IMR-90 (cell line): ENCODE data around the gene MMRN1. TPM values are rescaled to one million over a fixed set of nuclear protein-coding genes. Genes with fewer than 3 reads are reported as not detected.

Experiments used
- ATAC-seq: fragments of 200-7000 bp; cut with Tn5 transposase; 2 replicates; pipeline ENCODE4 v1.9.1; 2020; ENCODE audit warnings: low read depth, mild to moderate bottlenecking, moderate library complexity
- BruUV-seq: library from RNA; stranded (reverse); fragments of 400-500 nt; replicated peaks from 2 replicates; lab custom pipeline; 2021; lab: Mats Ljungman, UMichigan
- CTCF ChIA-PET: fragments of 300-600 bp; formaldehyde crosslinking; extraction: SDS; loops from one replicate; lab custom pipeline; 2021; ENCODE audit warnings: antibody characterized with exemption; lab: Yijun Ruan, JAX
- POLR2A ChIA-PET: fragments of 300-600 bp; sonication (Branson Sonifier 250); formaldehyde crosslinking; loops from one replicate; lab custom pipeline; 2022; ENCODE audit warnings: antibody characterized with exemption; ENCODE audit not compliant: unreplicated experiment; lab: Charles Lee
- DNase-seq: peaks from one replicate; pipeline ENCODE4 v3.0.0; 2013
- H2AFZ ChIP-seq: replicated peaks from 2 replicates; pipeline ENCODE3; 2013; ENCODE audit warnings: low read length, mild to moderate bottlenecking; ENCODE audit not compliant: poor library complexity
- H2AK5ac ChIP-seq: 2 replicates; pipeline ENCODE4 v1.6.1; 2013; ENCODE audit warnings: low read depth, low read length, inconsistent platforms
- H2AK9ac ChIP-seq: replicated peaks from 2 replicates; pipeline ENCODE3; 2013; ENCODE audit warnings: mild to moderate bottlenecking, low read depth, low read length, moderate library complexity; ENCODE audit not compliant: poor library complexity
- H2BK120ac ChIP-seq: 2 replicates; pipeline ENCODE4 v1.6.1; 2013; ENCODE audit warnings: low read depth, low read length, inconsistent platforms
- H2BK15ac ChIP-seq: 3 replicates; pipeline ENCODE4 v1.6.1; 2013; ENCODE audit warnings: low read depth, low read length, inconsistent platforms
- H2BK20ac ChIP-seq: 2 replicates; pipeline ENCODE4 v1.6.1; 2013; ENCODE audit warnings: low read depth, mild to moderate bottlenecking, inconsistent platforms, low read length, moderate library complexity
- H2BK5ac ChIP-seq: 2 replicates; pipeline ENCODE4 v1.6.1; 2013; ENCODE audit warnings: mild to moderate bottlenecking, low read depth, low read length, inconsistent platforms; ENCODE audit not compliant: poor library complexity, severe bottlenecking
- H3K14ac ChIP-seq: replicated peaks from 2 replicates; pipeline ENCODE4 v1.6.1; 2013; ENCODE audit warnings: low read depth, low read length, inconsistent platforms
- H3K18ac ChIP-seq: 2 replicates; pipeline ENCODE4 v1.6.1; 2013; ENCODE audit warnings: low read depth, low read length, control low read depth
- H3K23ac ChIP-seq: 2 replicates; pipeline ENCODE4 v1.6.1; 2013; ENCODE audit warnings: low read depth, low read length, inconsistent platforms
- H3K27ac ChIP-seq: 2 replicates; pipeline ENCODE4 v1.5.1; 2013; ENCODE audit warnings: mild to moderate bottlenecking, control low read depth, low read length; ENCODE audit not compliant: insufficient read depth
- H3K27me3 ChIP-seq: 2 replicates; pipeline ENCODE4 v1.6.1; 2013; ENCODE audit warnings: low read length; ENCODE audit not compliant: control insufficient read depth, insufficient read depth
- H3K36me3 ChIP-seq: 2 replicates; pipeline ENCODE4 v1.6.1; 2013; ENCODE audit warnings: low read length, mixed read lengths; ENCODE audit not compliant: control insufficient read depth, insufficient read depth
- H3K4ac ChIP-seq: 2 replicates; pipeline ENCODE4 v1.6.1; 2013; ENCODE audit warnings: low read depth, low read length, inconsistent platforms
- H3K4me1 ChIP-seq: 2 replicates; pipeline ENCODE4 v1.6.1; 2013; ENCODE audit warnings: low read length, mixed read lengths; ENCODE audit not compliant: control insufficient read depth, insufficient read depth
- H3K4me2 ChIP-seq: 2 replicates; pipeline ENCODE4 v1.6.1; 2013; ENCODE audit warnings: low read depth, mild to moderate bottlenecking, control low read depth, low read length, moderate library complexity
- H3K4me3 ChIP-seq: 2 replicates; pipeline ENCODE4 v1.5.1; 2013; ENCODE audit warnings: low read depth, mild to moderate bottlenecking, control low read depth, low read length, moderate library complexity; ENCODE audit not compliant: insufficient read depth
- H3K56ac ChIP-seq: 2 replicates; pipeline ENCODE4 v1.6.1; 2013; ENCODE audit warnings: low read length, inconsistent platforms; ENCODE audit not compliant: insufficient read depth; ENCODE audit errors: extremely low read depth
- H3K79me1 ChIP-seq, 2 experiments: 2 replicates each; pipeline ENCODE4 v1.6.1; 2013; ENCODE audit warnings: low read length in 2 of 2, inconsistent platforms in 1 of 2, low read depth in 1 of 2
- H3K9ac ChIP-seq: 2 replicates; pipeline ENCODE4 v1.6.1; 2013; ENCODE audit warnings: low read depth, low read length, control low read depth
- H3K9me1 ChIP-seq: 2 replicates; pipeline ENCODE4 v1.6.1; 2013; ENCODE audit warnings: low read length, inconsistent platforms; ENCODE audit not compliant: insufficient read depth
- H3K9me3 ChIP-seq: 2 replicates; pipeline ENCODE4 v1.6.1; 2013; ENCODE audit warnings: low read length; ENCODE audit not compliant: control insufficient read depth, insufficient read depth
- H4K20me1 ChIP-seq: 2 replicates; pipeline ENCODE4 v1.6.1; 2013; ENCODE audit warnings: low read length, inconsistent platforms; ENCODE audit not compliant: insufficient read depth
- H4K5ac ChIP-seq: 2 replicates; pipeline ENCODE4 v1.6.1; 2013; ENCODE audit warnings: mild to moderate bottlenecking, low read depth, low read length, control low read depth
- H4K8ac ChIP-seq, 2 experiments: 2 replicates each; pipeline ENCODE4 v1.6.1; 2013; ENCODE audit warnings: low read depth in 2 of 2, low read length in 2 of 2, control low read depth in 1 of 2, inconsistent platforms in 1 of 2
- H4K91ac ChIP-seq: 2 replicates; pipeline ENCODE4 v1.6.1; 2013; ENCODE audit warnings: low read depth, low read length, inconsistent platforms; ENCODE audit not compliant: insufficient read depth
- CEBPB ChIP-seq: IDR thresholded peaks from 2 replicates; pipeline ENCODE4 v1.6.1; 2012; ENCODE audit warnings: low read depth, low read length, improper control_type of control experiment
- MAFK ChIP-seq: IDR thresholded peaks from 2 replicates; pipeline ENCODE4 v1.6.1; 2012; ENCODE audit warnings: low read depth, low read length, improper control_type of control experiment
- POLR2A ChIP-seq: IDR thresholded peaks from 2 replicates; pipeline ENCODE4 v1.6.1; 2012; ENCODE audit warnings: mild to moderate bottlenecking, low read depth, low read length
- RAD21 ChIP-seq: IDR thresholded peaks from 2 replicates; pipeline ENCODE4 v1.6.1; 2012; ENCODE audit warnings: low read length, improper control_type of control experiment
- RFX5 ChIP-seq: IDR thresholded peaks from 2 replicates; pipeline ENCODE4 v1.8.0; 2012; ENCODE audit warnings: low read depth, mild to moderate bottlenecking, low read length, moderate library complexity
- WGBS, 2 experiments: methylation state at CpG; one replicate each; pipeline versions ENCODE4 v1.1.5 to v1.1.7; 2013; ENCODE audit warnings: missing lambda C conversion rate in 2 of 2; ENCODE audit not compliant: insufficient read length in 1 of 2; ENCODE audit errors: extremely low coverage in 2 of 2; 5-methylcytosine and 5-hydroxymethylcytosine counted together
- dilution Hi-C: fragments of 300-500 bp; cut with HindIII; formaldehyde crosslinking; loops from one replicate; pipeline ENCODE4 v1.14.3; 2018; ENCODE audit warnings: low sequenced_read_pairs; ENCODE audit not compliant: unreplicated experiment
- in situ Hi-C: fragments of 300-500 bp; cut with MboI; formaldehyde crosslinking; loops from 3 replicates; pipeline ENCODE4 v1.14.3; 2019; ENCODE audit warnings: low sequenced_read_pairs, inconsistent platforms, mixed read lengths
- intact Hi-C: fragments of 100-400 bp; cut with micrococcal nuclease; formaldehyde crosslinking; loops from 2 replicates; pipeline ENCODE4 v1.10.0; 2022
- polyA plus RNA-seq, 3 experiments: library from polyadenylated mRNA; depleted of rRNA; stranded (reverse); fragments of >200 nt; gene quantifications; 2 replicates each; pipeline ENCODE4 v1.2.3, GENCODE V29; 2012; ENCODE audit warnings: low replicate concordance in 1 of 3
- total RNA-seq: library from RNA; depleted of rRNA; stranded (reverse); fragments of >200 nt; gene quantifications from 2 replicates; pipeline ENCODE4 v1.2.3, GENCODE V29; 2012

MMRN1 gene
- total and polyA plus RNA-seq, 2 of the 4 experiments (the other 2 are of a cell fraction) = not detected

DNA sequence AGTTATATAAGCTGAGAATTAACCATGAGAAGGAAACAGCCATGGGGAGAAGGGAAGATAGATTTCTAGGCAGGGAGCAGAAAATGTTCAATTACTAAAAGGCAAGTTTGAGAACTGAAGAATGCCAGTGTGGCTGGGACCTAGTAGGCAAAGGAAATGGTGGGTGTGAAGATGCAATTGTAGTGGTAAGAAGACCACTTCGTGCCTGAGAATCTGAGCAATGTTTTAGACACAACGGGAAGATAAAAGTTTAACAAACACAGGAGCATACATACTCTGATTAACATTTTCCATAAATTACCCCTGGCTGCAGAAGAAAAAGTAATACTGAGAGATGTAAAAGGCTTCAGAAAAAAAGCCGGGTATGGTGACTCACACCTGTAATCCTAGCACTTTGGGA lies 18.1 kb upstream of the MMRN1 start:
- H3K27ac ChIP-seq = no peak overlapping the region
- no peak overlapping the region for H3K4ac ChIP-seq
- WGBS, 2 experiments = no CpG with 5 or more reads among the region's 3 CpGs
- ChIA-PET CTCF (interaction anchor here (1.0 kb wide), 1 partner anchor 219 kb away, joined by 3 read pairs; no protein-coding TSS in a partner anchor), POLR2A (no interaction called here)
- no peak overlapping the region for H2BK120ac ChIP-seq
- H2AK9ac ChIP-seq = no peak overlapping the region
- no peak overlapping the region for H3K4me2 ChIP-seq
- dilution Hi-C loops (no loop called here), in situ Hi-C loops (loop anchor here (10.0 kb wide), 1 partner anchor 212 kb away; no protein-coding TSS in a partner anchor), intact Hi-C loops (no loop called here)
- H4K20me1 ChIP-seq = no peaks in the 10 kb centered on the region
- no peaks in the 10 kb centered on the region for H3K36me3 ChIP-seq
- H3K9ac ChIP-seq = no peak overlapping the region
- no peak overlapping the region for H3K18ac ChIP-seq
- no peak overlapping the region for H4K91ac ChIP-seq
- BruUV-seq = no TSS peak
- H2AK5ac ChIP-seq = no peak overlapping the region
- no peak overlapping the region for H3K4me3 ChIP-seq
- no peaks in the 10 kb centered on the region for H3K4me1 ChIP-seq
- H3K9me1 ChIP-seq = no peaks in the 10 kb centered on the region
- ATAC-seq (no peak), DNase-seq (no peak)
- H4K5ac ChIP-seq = no peak overlapping the region
- no peaks in the 10 kb centered on the region for H3K27me3 ChIP-seq
- no peak overlapping the region for H2BK5ac ChIP-seq
- H3K56ac ChIP-seq = no peak overlapping the region
- H2BK15ac ChIP-seq = no peak overlapping the region
- no peak overlapping the region for H2BK20ac ChIP-seq
- H3K14ac ChIP-seq = no peak overlapping the region
- no peak overlapping the region for H2AFZ ChIP-seq
- TF ChIP-seq POLR2A (no peak), MAFK (no peak), RFX5 (no peak), RAD21 (no peak), CEBPB (no peak)
- H3K23ac ChIP-seq = no peak overlapping the region
- H4K8ac ChIP-seq = no peak overlapping the region
- no peaks in the 10 kb centered on the region for H3K79me1 ChIP-seq
- H3K9me3 ChIP-seq = no peaks in the 10 kb centered on the region
